Activated CD4-positive, CD25-positive, alpha-beta regulatory T cell treated with anti-CD3 and anti-CD28 coated beads, Interleukin-2, amount 50 U/mL, for 24 hours (primary cell): ENCODE measurements around the gene TSBP1.

Experiments
- ATAC-seq, 2 donors: fragments of 150-1000 bp; cut with Tn5 transposase; one replicate each; pipeline ENCODE4 v1.10.0; 2021; ENCODE audit warnings: mild to moderate bottlenecking in 1 of 2, moderate library complexity in 1 of 2

The TSBP1 gene, protein sequence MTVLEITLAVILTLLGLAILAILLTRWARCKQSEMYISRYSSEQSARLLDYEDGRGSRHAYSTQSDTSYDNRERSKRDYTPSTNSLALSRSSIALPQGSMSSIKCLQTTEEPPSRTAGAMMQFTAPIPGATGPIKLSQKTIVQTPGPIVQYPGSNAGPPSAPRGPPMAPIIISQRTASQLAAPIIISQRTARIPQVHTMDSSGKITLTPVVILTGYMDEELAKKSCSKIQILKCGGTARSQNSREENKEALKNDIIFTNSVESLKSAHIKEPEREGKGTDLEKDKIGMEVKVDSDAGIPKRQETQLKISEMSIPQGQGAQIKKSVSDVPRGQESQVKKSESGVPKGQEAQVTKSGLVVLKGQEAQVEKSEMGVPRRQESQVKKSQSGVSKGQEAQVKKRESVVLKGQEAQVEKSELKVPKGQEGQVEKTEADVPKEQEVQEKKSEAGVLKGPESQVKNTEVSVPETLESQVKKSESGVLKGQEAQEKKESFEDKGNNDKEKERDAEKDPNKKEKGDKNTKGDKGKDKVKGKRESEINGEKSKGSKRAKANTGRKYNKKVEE

DNA sequence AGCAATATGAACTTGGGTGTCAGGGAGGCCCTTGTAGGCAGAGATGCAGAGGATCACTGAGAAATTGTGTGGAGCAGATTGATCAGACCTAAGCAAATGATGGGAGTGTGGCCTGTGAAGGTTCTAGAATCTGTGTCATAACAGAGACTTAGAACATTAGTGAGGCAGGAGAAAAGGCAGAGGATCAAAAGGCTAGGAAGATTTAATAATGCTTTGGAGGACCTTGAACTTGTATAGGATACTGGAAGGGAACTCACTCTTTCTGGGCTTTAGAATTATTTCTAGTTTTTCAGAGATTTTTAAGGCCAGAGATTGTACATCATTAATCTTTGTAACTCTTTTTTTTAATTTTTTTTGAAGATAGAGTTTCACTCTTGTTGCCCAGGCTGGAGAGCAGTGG, at the start of gene TSBP1:
Gene TSBP1 (minus strand): TSS at position 101 of the 400 bp plus-strand sequence. CDS start 197 bp downstream, outside the sequence.
- no peak for ATAC-seq

DNA sequence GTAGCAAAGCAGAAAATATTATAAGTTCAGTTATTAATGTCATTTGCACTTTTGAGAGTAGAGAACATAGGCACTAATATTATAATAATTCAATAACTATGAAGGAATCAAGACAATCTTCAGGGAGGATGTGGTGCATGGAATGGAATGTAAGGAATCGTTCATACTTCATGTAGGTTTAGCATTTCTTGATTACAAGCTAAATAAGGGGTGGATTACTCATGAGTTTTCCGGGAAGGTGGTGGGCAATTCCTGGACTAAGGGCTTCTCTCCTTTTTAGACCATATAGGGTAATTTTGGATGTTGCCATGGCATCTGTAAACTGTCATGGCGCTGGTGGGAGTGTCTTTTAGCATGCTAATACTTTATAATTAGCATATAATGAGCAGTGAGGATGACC, 44.3 kb upstream of the TSBP1 start:
- no peak for ATAC-seq

DNA sequence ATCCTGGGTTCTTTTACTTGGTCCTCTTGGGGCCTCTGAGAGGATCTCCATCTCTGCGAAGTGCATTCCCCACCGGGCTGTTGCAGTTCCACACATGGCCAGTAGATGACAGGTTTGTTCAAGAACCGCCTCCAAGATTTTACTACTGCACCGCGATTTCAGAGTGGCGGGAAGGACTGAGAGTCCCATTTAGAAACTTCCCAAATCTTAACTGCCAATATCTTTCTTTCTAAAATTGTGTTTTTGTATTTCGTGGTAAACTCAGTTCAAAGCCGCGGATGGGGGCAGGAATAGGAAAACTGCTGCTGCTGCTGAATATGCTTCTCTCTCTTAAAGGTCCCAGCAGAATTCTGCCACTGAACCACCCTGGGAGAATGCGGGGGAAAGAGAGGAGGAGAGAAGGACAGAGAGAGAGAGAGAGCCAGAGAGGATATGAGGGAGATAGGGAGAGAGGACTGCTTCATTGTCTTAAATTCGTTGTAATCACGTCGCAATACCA, 43.9 kb upstream of the TSBP1 start:
- ATAC-seq = peak; percentile 45 to 52

DNA sequence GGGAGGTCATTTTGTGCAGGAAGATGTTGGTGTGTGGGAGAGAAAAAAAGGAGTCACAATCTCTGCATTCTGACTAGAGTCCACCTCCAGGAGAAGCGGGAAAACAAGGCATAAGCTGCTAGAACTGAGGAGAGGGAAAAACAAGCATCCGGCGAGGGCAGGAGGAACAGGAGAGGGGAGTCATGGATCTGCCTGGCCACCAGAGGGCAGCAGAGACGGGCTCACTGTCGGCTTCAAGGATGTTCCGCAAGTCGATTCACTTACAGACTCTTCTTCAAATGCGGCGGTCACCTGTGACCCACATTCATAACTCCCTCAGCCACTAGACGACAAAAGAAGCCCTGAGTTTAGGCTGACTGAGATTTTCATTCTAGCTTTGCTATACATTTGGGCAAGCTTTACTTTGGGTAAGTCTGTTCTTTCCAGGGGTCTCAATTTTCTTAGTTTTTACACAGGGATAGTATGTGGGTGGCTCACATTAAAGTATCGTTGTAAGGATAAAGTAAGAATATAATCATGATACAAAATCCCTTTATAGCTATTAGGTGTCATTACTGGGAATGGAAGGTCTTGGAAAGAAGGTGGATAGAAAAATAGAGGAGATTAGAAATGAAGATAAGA, 41.8 kb upstream of the TSBP1 start:
- ATAC-seq = peak; percentile 86 to 93

DNA sequence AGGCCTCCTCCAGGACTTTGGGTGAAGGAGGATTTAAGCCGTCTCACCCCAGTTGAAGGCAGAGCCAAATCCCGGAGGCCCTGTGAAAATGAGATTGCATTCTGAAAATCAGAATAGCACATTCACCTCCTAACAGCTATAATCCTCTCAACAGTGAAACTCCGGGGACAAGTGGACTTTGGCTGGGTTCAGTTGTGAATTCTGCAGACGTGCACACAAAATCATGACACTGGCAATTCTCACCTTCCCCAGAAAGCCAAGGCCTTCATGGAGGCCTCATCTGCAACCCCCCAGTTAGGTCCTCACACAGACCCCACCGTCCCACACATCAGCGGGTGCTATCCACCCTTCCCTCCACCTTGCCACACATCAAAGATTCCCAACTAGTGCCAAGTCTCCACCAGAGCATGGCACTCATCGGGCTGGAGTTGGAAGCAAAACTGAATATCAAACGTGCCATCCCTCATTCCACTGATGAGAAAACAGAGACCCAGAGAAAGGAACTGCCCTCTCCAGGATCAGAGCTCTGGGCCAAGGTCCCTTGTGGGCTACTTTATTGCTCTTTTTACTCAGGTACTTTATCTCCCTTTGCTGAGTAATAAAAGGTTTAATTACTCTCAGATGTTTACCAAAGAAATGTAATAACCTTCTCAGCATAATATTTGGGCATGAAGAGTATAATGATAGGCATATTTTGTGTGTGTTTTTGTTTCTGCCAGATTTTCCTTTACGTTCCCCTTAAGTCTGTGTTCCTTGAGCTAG, 40.0 kb upstream of the TSBP1 start:
- no peak for ATAC-seq

DNA sequence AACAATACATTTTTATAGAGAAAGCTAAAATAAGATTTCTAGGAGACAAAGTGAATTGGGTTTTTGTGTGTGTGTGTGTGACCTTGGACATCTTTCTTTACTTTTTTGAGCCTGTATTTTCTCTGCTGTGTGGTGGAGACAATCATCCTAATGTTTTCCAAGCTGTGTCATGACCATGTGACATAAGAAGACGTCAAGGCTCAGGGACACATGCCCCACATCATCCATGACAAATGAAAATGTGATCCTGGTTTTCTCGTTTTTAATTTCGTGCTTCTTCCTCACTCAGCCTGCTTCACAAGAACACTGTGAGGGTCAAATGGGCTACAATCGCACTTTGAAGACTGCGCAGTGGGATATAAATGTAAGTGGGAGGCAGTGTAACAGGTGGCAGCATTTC, 39.2 kb upstream of the TSBP1 start:
- no peak for ATAC-seq

DNA sequence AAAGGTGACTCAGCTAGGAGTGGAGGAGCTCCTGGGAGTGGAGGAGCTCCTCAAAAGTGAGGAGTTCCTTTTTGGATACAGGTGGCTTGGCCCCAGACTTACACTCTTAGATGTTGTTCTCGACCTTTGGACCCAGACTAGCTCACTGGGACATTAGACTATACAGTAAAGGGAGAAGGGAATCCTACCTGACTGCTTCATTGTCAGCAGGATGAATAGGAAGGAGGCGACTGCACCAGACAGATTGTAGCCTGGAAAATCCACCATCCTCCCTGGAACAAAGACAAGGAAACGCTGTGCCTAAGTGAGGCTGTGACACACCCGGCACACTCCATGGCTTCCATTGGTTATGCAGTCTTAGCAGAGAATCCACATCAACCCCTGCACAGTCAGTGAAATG, 35.2 kb upstream of the TSBP1 start, which contains the start of gene BTNL2:
Gene BTNL2 (minus strand): TSS at position 325 of the 400 bp plus-strand sequence. CDS start 58 bp downstream, at position 267.
- no peak for ATAC-seq

DNA sequence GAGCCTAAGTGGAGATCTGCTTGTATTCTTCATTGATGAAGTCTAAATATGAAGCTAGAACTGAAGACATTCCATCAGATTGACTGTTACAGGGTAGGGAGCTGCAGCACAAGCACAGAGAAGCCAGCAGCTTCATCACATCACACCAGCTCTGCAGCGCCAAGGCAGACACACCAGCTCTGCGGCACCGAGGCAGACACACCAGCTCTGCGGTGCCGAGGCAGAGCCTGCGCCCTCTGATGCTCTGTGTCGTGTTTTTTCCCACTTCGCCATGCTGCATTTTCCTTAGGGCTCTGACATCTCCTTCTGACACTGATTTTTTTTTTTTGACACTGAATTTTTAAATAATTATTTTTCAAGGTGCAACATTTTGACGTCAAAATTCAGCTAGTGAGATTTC, 34.5 kb upstream of the TSBP1 start:
- no peak for ATAC-seq

DNA sequence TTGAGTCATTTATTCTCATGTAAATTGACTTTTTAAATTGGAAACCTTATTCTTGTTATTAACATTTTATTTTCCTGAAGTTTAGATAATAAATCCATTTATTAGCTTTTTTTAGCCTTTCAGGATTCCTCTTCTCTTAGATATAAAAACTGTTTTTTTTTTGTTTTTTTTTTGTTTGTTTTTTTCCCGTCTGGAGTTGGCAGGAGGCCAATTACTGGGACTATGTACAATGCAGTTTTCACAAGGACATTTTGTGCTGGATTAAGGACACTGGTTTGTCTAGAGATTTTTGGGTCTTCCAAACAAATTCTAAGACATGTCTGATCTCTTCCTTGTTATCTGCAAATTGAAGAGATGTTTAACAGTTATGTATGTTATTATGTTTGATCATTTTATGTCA, 34.0 kb upstream of the TSBP1 start:
- no peak for ATAC-seq

DNA sequence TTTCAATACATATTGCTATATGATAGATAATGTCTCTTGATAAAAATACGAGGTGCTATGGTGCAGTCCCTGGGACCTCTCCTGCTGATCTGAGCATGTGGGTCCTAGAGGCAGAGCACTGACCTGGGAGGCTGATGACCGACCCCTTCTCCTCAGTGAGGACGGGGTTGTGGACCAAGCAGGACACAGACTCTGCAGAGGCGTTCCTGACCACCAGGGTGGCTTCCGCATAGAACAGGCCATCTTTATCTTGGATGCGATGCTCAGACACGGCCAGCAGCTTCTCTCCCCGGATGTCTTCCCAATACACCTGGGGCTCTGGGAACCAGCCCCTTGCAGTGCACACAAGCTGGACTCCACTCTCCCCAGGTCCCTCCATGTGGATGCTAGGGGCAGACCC, 31.1 kb upstream of the TSBP1 start:
- no peak for ATAC-seq

DNA sequence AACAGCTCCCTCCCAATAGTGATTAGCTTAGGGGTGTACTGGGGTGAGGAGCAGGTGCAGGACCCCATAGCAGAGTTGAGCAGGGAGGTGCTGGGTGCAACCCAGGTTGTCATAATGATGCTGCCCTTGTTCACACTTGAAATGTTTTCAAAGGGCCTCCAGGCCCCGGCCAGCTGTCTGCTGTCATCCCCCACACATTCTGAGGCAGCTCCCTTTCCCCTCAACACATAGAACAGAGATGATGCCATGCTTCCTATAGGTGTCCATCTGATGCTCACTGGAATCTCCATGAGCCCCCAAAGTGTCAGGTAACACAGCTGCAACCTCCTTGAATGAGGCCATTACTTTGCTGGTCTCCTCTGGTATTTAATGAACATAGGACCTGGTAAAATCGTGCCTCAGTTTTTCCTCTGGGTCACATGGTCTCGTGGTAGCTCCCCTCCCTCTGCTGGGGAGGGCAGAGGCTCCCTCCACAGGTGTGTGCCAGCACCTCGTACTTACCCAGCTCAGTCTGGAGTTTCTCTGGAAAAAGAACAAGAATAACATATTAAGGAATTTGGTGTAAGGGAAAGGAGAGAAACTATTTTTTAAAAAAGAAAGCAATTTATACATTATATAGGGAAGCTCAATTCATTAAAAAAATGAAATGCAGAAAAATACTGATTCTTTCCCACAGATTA, 29.7 kb upstream of the TSBP1 start:
- no peak for ATAC-seq

DNA sequence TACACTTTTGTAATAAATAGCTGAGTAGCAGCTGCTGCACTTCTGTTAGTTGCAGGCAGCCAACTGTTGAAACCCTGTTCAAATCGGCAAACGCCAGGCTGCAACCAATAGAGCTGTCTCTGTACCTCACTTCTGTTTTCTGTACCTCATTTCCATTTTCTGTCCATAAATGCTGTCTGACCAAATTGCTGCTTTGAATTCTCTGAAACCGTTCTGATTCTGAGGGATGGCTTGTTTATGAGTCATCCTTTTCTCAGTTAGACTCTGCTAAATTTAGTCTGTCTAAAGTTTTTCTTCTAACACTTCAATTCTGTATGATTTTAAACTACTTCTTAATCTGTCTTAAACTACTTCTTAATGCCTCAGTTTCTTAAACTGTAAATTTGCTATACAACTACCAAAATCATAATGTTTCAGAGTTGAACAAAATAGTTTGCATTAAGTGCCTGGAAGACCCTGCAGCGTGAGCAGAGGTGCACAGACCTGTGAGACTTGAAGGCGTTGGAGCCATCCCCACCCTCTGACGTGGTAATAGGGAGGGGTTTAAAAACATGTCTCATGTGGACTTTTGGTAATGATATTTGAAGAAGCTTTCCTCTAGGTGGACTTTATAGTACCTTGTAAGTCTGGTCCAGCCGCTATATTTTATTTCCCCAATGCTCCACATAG, 25.7 kb upstream of the TSBP1 start:
- ATAC-seq = peak; percentile 35 to 45

DNA sequence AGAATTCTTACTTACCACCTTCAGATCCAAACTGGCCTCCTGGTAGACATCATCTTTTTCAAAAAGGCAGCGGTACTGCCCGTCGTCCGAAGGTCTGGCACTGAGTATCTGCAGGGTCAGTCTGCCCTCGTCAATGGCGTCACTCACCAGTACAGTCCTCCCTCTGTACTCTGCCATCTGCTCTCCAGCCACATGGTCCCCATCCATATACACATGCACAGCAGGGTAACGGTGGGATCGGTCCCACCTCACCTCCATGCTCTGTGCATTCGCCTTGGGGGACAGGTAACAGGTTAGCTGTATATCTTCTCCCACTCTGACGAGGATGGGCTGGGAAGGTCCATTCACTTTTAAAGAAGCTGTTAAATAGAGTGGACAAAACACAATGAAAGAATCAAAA, 24.3 kb upstream of the TSBP1 start:
- ATAC-seq = no peak

DNA sequence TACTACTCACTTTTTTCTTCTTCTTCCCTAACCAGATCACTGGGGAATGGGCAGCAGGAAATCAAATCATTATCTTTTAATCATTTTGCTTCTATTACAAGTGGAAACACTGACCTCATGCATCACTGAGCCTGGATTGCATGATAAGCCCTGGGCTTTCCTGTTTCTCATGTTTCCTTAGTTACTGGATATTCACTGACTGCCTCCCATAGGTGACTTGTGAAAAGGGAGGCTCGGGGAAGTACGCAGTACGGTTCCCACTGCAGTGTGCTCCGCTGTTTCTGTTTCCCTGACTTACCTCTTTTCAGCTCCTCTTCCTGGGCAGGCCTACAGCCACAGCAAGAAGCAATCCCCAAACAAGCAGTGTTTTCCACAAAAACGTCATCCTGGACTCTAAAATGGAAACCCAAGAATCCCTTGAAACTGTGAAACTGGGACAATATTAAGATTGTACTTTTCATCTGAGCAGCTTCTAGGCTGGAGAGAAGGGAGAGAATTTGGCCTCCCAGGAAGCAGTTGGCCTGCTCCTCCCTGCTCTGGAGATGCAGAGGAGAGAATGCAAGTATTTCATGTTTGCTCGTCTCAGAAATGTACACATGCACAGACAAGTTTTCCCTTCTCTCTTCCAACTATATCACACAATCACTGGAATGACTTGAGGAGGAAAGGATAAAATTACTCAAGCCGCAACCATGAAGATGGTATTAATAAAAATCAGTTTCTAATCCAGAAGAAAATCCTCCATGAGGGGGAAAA, 22.1 kb upstream of the TSBP1 start:
- no peak for ATAC-seq

DNA sequence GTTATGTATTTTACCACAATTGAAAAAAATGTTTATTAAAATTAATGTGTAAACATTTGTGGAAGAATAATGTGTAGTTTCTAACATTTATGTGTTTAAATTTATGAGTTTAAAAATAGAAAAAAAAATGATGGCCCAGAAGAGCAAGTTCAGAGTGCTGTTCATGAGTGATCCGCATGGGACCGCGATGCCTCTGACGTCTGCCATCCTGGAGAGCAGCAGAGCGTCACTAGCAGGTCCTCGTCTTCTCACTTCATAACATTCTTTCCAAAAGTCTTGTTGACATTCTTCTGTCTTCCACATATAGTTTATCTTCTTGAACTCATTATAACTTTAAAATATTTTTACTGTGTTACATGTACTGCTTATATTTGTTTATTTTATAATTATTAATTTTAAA, 19.8 kb upstream of the TSBP1 start:
- ATAC-seq = no peak

DNA sequence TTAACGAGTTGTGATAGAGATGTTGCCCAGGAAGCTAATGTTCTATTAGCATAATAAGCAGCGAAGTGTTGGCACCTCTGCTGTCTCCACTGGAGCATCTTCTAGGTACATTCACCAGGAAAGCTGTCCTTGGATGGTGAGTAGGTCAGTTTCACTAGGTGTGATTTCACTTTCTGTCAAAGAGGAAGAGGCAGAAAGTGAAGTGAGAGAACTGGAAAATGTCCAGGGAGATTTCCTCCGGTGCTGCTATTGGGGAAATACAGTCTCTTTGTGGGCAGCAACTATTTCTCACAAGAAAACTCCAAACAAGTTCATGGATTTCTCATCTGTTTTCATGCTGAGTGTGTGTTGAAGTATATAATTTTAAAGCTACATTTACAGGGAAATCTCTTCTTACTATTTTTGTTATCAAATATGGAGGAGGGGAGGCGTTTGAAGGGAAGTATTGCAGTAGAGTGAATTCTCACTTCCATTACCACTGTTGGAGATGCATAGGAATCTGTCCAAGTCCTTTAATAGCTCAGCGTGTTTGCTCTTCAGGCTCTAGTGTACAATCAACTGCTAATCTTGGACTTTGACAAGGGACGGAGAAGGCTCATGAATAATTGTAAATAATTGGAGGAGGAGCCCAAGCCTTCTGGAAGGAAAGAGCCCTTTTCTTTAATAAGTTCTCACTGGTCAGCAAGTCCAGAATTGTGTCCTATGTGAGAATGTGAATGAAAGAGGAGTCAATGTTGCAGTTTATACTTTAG, 16.1 kb upstream of the TSBP1 start:
- no peak for ATAC-seq

DNA sequence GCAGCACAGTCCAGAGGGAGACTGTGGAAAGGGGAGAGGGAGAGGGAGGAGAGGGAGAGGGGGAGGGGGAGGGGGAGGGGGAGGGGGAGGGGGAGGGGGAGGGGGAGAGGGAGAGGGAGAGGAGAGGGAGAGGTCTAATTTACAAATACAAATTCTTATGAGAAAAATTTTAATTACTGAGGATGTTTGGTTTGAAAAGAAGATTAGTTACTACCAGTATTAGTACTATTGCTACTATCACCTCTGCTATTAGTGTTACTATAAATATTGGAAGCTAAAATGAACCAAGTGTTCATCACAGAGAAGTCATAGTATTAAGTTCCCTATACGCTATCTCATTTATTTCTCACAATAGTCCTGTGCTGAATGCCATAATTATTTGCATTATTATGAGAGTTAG, 14.3 kb upstream of the TSBP1 start:
- no peak for ATAC-seq

DNA sequence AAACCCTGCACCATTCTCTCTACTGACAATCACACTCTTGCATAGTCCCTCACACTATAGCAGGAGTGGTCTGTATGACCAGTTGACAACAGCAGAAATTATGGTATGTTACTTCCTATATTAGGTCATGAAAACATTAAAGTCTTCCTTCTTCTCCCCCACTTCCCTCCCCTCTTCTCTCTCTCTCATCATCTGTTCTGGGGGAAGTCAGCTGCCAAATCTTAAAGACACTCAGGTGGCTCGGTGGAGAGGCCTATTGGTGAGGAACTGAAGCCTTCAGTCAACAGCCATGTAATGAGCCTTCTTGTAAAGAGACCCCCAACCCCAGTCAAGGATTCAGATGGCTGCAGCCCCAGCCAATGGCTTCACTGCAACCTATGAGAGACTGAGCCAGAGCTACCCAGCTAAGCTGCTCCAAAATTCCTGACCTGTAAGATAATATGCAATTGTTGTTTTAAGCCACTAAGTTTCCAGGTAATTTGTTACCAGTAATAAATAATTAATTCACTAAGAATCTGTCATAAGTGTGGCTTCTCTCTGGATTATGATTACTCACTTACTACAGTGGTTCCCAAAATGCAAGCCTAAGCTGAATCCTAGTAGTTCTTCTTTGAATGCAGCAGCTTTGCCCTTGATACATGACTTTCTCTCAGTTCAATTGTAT, 11.2 kb upstream of the TSBP1 start:
- no peak for ATAC-seq

DNA sequence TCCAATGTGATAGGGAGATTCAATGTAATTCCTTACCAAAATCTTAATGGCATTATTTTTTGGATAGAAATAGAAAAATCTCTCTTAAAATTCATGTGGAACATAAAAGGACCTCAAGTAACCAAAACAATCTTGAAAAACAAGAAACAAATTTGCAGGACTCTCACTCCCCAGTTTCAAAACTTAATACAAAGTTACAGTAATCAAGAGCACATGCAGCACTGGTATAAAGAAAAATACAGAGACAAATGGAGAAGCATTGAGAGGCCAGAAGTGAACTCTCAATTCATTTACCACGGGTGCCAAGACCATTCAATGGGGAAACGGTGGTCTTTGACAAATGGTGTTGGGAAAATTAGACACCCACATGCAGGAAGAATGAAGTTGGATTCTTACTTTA, 7.8 kb upstream of the TSBP1 start:
- no peak for ATAC-seq
